HepG2 (cell line): ENCODE results near the gene UPF3A. TPM values are rescaled to one million over a fixed set of nuclear protein-coding genes. Genes with fewer than 3 reads are reported as not detected.
A peak's percentile ranks its signal among the peaks of the same experiment; 100 is the strongest.

Source experiments
- BRD4 ChIP-seq: sonication (generic); formaldehyde crosslinking; IDR thresholded peaks from 2 replicates; pipeline ENCODE4 v1.4.0; 2020; ENCODE audit warnings: missing genetic modification reagents
- IRF9 ChIP-seq: sonication (generic); formaldehyde crosslinking; IDR thresholded peaks from 2 replicates; pipeline ENCODE4 v1.8.0; 2022; ENCODE audit warnings: missing genetic modification reagents, mild to moderate bottlenecking, borderline replicate concordance
- MTERF4 ChIP-seq: sonication (generic); formaldehyde crosslinking; IDR thresholded peaks from 2 replicates; pipeline ENCODE4 v1.8.0; 2023; ENCODE audit warnings: mild to moderate bottlenecking, missing genetic modification reagents
- RCOR2 ChIP-seq: IDR thresholded peaks from 2 replicates; pipeline ENCODE4 v1.6.1; 2016; ENCODE audit warnings: missing biosample characterization, missing genetic modification reagents
- SMYD3 ChIP-seq: sonication (generic); formaldehyde crosslinking; IDR thresholded peaks from 2 replicates; pipeline ENCODE4 v1.8.1; 2023; ENCODE audit warnings: mild to moderate bottlenecking, missing genetic modification reagents
- USF2 ChIP-seq, 2 experiments: sonication (generic) in 1 of 2; formaldehyde crosslinking in 1 of 2; IDR thresholded peaks; 2 replicates each; pipeline versions ENCODE4 v1.5.1 to v1.6.1; 2011 to 2020; ENCODE audit warnings: borderline replicate concordance in 1 of 2, low read depth in 1 of 2, low read length in 1 of 2, mild to moderate bottlenecking in 1 of 2, missing genetic modification reagents in 1 of 2, moderate library complexity in 1 of 2
- ZBTB40 ChIP-seq, 2 experiments: fragments of 450-650 bp in 1 of 2; sonication (generic) in 1 of 2; formaldehyde crosslinking in 1 of 2; IDR thresholded peaks; 2 replicates each; pipeline versions ENCODE4 v1.6.1 to v1.8.0; 2016 to 2022; ENCODE audit warnings: antibody characterized with exemption in 1 of 2, mild to moderate bottlenecking in 1 of 2, missing genetic modification reagents in 1 of 2
- ZKSCAN8 ChIP-seq: IDR thresholded peaks from 2 replicates; pipeline ENCODE4 v1.6.1; 2016; ENCODE audit warnings: borderline replicate concordance, missing genetic modification reagents, missing compliant biosample characterization
- ZNF296 ChIP-seq: sonication (generic); formaldehyde crosslinking; conservative IDR thresholded peaks from 2 replicates; pipeline ENCODE4 v1.5.0; 2020; ENCODE audit warnings: mild to moderate bottlenecking, missing genetic modification reagents
- ZNF615 ChIP-seq: sonication (generic); formaldehyde crosslinking; IDR thresholded peaks from 2 replicates; pipeline ENCODE4 v1.5.0; 2020; ENCODE audit warnings: mild to moderate bottlenecking, missing genetic modification reagents, borderline replicate concordance
- ZNF660 ChIP-seq: sonication (generic); formaldehyde crosslinking; IDR thresholded peaks from 2 replicates; pipeline ENCODE4 v1.5.1; 2020; ENCODE audit warnings: mild to moderate bottlenecking, low read depth, missing genetic modification reagents, borderline replicate concordance
- ZNF749 ChIP-seq: sonication (generic); formaldehyde crosslinking; IDR thresholded peaks from 2 replicates; pipeline ENCODE4 v1.8.0; 2022; ENCODE audit warnings: mild to moderate bottlenecking, missing genetic modification reagents, moderate library complexity, borderline replicate concordance
- ZNF768 ChIP-seq: sonication (generic); formaldehyde crosslinking; IDR thresholded peaks from 2 replicates; pipeline ENCODE4 v1.4.0; 2020; ENCODE audit warnings: missing genetic modification reagents
- polyA plus RNA-seq, 8 experiments: library from polyadenylated mRNA; depleted of rRNA in 3 of 8; stranded (reverse) in 7 of 8; unstranded in 1 of 8; fragments of >200 nt; fragmentation: Illumina TruSeq in 4 of 8; extraction: Trizol in 4 of 8; gene quantifications; 2 replicates each; pipeline versions ENCODE4 v1.2.1 to v1.2.3, GENCODE V29; 2011 to 2016; ENCODE audit warnings: low read depth in 4 of 8, missing spikeins in 1 of 8, mixed read lengths in 1 of 8; ENCODE audit not compliant: insufficient read depth in 1 of 8
- total RNA-seq, 5 experiments: library from RNA; depleted of rRNA; stranded (reverse); fragments of >200 nt; fragmentation: Illumina TruSeq; extraction: Trizol; gene quantifications; 2 replicates each; pipeline ENCODE4 v1.2.3, GENCODE V29; 2016; ENCODE audit warnings: low read depth in 1 of 5

The UPF3A gene
- total and polyA plus RNA-seq, 2 of the 13 experiments (the other 11 are each of a cell fraction or from before 2014, with no cell fraction given) = 60.2 to 63.8 TPM

GRCh38 chr13:114314074-114314912, 32.9 kb downstream of the UPF3A start, which contains the start of gene CHAMP1 (continued):
- TF ChIP-seq USF2 (IDR thresholded peaks at IDR 0.05; ENCODE audit: low read depth, low read length) = peak; percentile 58
- TF ChIP-seq USF2 (CRISPR knock-in tag; IDR thresholded peaks at IDR 0.05; ENCODE audit: borderline replicate concordance) = no peak; the same call in 1 of the 2 replicates
- peak; percentile 89 for TF ChIP-seq MTERF4 (CRISPR knock-in tag)
- no peak for TF ChIP-seq ZNF615
- peak; percentile 40; the same call in 1 of the 2 replicates for TF ChIP-seq BRD4 (CRISPR knock-in tag)
- no peak for TF ChIP-seq ZKSCAN8 (CRISPR knock-in tag)
- TF ChIP-seq IRF9 = peak; percentile 46; the same call in 1 of the 2 replicates
- TF ChIP-seq SMYD3 (CRISPR knock-in tag) = 0 out of 2 replicates have a peak, but pooled peaks have one; percentile 61
- no peak for TF ChIP-seq ZNF660 (CRISPR knock-in tag)
- TF ChIP-seq ZNF768 = peak; percentile 37; the same call in 1 of the 2 replicates
- no peak for TF ChIP-seq RCOR2 (CRISPR knock-in tag)
- no peak for TF ChIP-seq ZBTB40 (IDR thresholded peaks at IDR 0.05)
- no peak for TF ChIP-seq ZBTB40 (CRISPR knock-in tag; IDR thresholded peaks at IDR 0.05)
- peak; percentile 97 for TF ChIP-seq ZNF749 (CRISPR knock-in tag)
- peak; percentile 68; the same call in 1 of the 2 replicates for TF ChIP-seq ZNF296
